A673 (cell line): ENCODE data around the gene NTN1. TPM values are rescaled to one million over a fixed set of nuclear protein-coding genes. Genes with fewer than 3 reads are reported as not detected.

Experiments used
- Bru-seq: library from RNA; stranded (reverse); fragments of 400-500 nt; gene quantifications from one replicate; lab custom pipeline; 2021; lab: Mats Ljungman, UMichigan
- BruChase-seq, 2 experiments: library from RNA; stranded (reverse); fragments of 400-500 nt; gene quantifications; one replicate each; lab custom pipeline; 2021; lab: Mats Ljungman, UMichigan
- BruUV-seq: library from RNA; stranded (reverse); fragments of 400-500 nt; replicated peaks from 2 replicates; lab custom pipeline; 2021; lab: Mats Ljungman, UMichigan
- CTCF ChIA-PET: fragments of 300-600 bp; sonication (Branson Sonifier 250); formaldehyde crosslinking; loops from one replicate; lab custom pipeline; 2022; ENCODE audit warnings: antibody characterized with exemption; lab: Charles Lee
- POLR2A ChIA-PET: fragments of 300-600 bp; sonication (Branson Sonifier 250); formaldehyde crosslinking; loops from one replicate; lab custom pipeline; 2022; ENCODE audit warnings: antibody characterized with exemption; ENCODE audit not compliant: low non-redundant PET; lab: Charles Lee
- DNase-seq: peaks from one replicate; pipeline ENCODE4 v3.0.0-alpha.2; 2015; ENCODE audit warnings: low spot score
- H3K27ac ChIP-seq: fragments of 200-600 bp; sonication (generic); 2 replicates; pipeline ENCODE4 v1.5.1; 2016; ENCODE audit warnings: mixed run types, low read depth, mild to moderate bottlenecking, mixed read lengths, antibody characterized with exemption, low read length; ENCODE audit not compliant: poor library complexity, severe bottlenecking
- H3K27me3 ChIP-seq: fragments of 200-600 bp; sonication (generic); replicated peaks from 2 replicates; pipeline ENCODE4 v1.6.1; 2017; ENCODE audit warnings: mixed run types, low read depth, mild to moderate bottlenecking, mixed read lengths, antibody characterized with exemption, low read length; ENCODE audit not compliant: insufficient read depth, poor library complexity
- H3K36me3 ChIP-seq: fragments of 200-600 bp; sonication (generic); 2 replicates; pipeline ENCODE4 v1.6.1; 2016; ENCODE audit warnings: mixed run types, mild to moderate bottlenecking, mixed read lengths, antibody characterized with exemption, low read length; ENCODE audit not compliant: insufficient read depth, poor library complexity, severe bottlenecking
- H3K4me1 ChIP-seq: fragments of 200-600 bp; sonication (generic); 2 replicates; pipeline ENCODE4 v1.6.1; 2017; ENCODE audit warnings: mixed run types, mild to moderate bottlenecking, mixed read lengths, antibody characterized with exemption, low read length; ENCODE audit not compliant: insufficient read depth, poor library complexity, severe bottlenecking
- H3K4me3 ChIP-seq: fragments of 200-600 bp; sonication (generic); 2 replicates; pipeline ENCODE4 v1.5.1; 2016; ENCODE audit warnings: low read depth, mixed run types, mild to moderate bottlenecking, mixed read lengths, low read length; ENCODE audit not compliant: poor library complexity, severe bottlenecking
- H3K9me3 ChIP-seq: fragments of 200-600 bp; sonication (generic); 2 replicates; pipeline ENCODE4 v1.6.1; 2016; ENCODE audit warnings: mixed run types, low read depth, mild to moderate bottlenecking, mixed read lengths, antibody characterized with exemption, low read length; ENCODE audit not compliant: poor library complexity, severe bottlenecking
- CTCF ChIP-seq: fragments of 300-800, 200-600 bp; sonication (generic); conservative IDR thresholded peaks from 2 replicates; pipeline ENCODE4 v1.5.1; 2017; ENCODE audit warnings: low read depth, mild to moderate bottlenecking, antibody characterized with exemption, low read length, moderate library complexity, mixed read lengths
- EZH2 ChIP-seq: fragments of 200-600 bp; sonication (generic); IDR thresholded peaks from 2 replicates; pipeline ENCODE4 v1.6.1; 2017; ENCODE audit warnings: borderline replicate concordance, low read depth, mild to moderate bottlenecking, mixed read lengths, antibody characterized with exemption, low read length; ENCODE audit not compliant: poor library complexity, severe bottlenecking
- intact Hi-C: fragments of 100-400 bp; cut with micrococcal nuclease; formaldehyde crosslinking; loops from one replicate; pipeline ENCODE4 v1.10.0; 2022; ENCODE audit not compliant: unreplicated experiment
- long read RNA-seq: library from polyadenylated mRNA; stranded (forward); transcript quantifications from one replicate; pipeline ENCODE4 v2.0.0, GENCODE V29; 2022
- total RNA-seq: library from RNA; stranded (reverse); gene quantifications from 2 replicates; pipeline ENCODE4 v1.2.3, GENCODE V29; 2021

Gene NTN1
- total RNA-seq (4.3 TPM in 2 replicates), Bru-seq, nascent RNA (percentile 40 among the genes with signal in this experiment), BruChase-seq, experiment 1, labeled RNA remaining after a 2-hour chase (percentile 42 among the genes with signal in this experiment), BruChase-seq, experiment 2, labeled RNA remaining after a 6-hour chase (percentile 50 among the genes with signal in this experiment)
- long read RNA-seq, partial matches to known transcripts = 1 of 2 reads
- long read RNA-seq, other reads (novel, unspliced or antisense) = 1 of 2 reads

- CTCF ChIA-PET = interaction anchor here (0.6 kb wide), 1 partner anchor 507 kb away, joined by 3 read pairs; no protein-coding TSS in a partner anchor
- Histone ChIP-seq H3K4me1 (peaks cover 3% of the 10 kb centered on the region), H3K27me3 (peaks cover 65% of the 10 kb centered on the region), H3K27ac (no peak within 1 kb of the TSS), H3K9me3 (no peaks in the 10 kb centered on the region), H3K4me3 (peak within 1 kb of the TSS; percentile 53), H3K36me3 (no peaks in the 10 kb centered on the region)
- no peak for TF ChIP-seq CTCF
- TF ChIP-seq EZH2 = no peak
- intact Hi-C loops = no loop called here
- BruUV-seq = no TSS peak
- DNase-seq = peak; percentile 61
- POLR2A ChIA-PET = no interaction called here
Measured at GRCh38 chr17:9021158-9021991, at the start of gene NTN1. Gene NTN1 (plus strand): TSS chr17:9021510. CDS start chr17:9022374, 864 bp downstream.

GRCh38 chr17:8975091-8975725, 46.1 kb upstream of the NTN1 start:
- intact Hi-C loops = no loop called here
- no peak for DNase-seq
- H3K4me3 ChIP-seq = no peak overlapping the region
- H3K4me1 ChIP-seq = no peaks in the 10 kb centered on the region
- H3K27me3 ChIP-seq = no peaks in the 10 kb centered on the region
- H3K27ac ChIP-seq = no peak overlapping the region
- no peaks in the 10 kb centered on the region for H3K36me3 ChIP-seq
- H3K9me3 ChIP-seq = no peaks in the 10 kb centered on the region
- CTCF ChIA-PET = no interaction called here
- no TSS peak for BruUV-seq
- TF ChIP-seq CTCF (no peak), EZH2 (no peak)
- POLR2A ChIA-PET = no interaction called here

GRCh38 chr17:8976638-8977037, 44.7 kb upstream of the NTN1 start:
- Histone ChIP-seq H3K9me3 (no peaks in the 10 kb centered on the region), H3K27ac (no peak overlapping the region), H3K36me3 (no peaks in the 10 kb centered on the region), H3K4me3 (no peak overlapping the region), H3K27me3 (no peaks in the 10 kb centered on the region), H3K4me1 (no peaks in the 10 kb centered on the region)
- CTCF ChIA-PET = no interaction called here
- TF ChIP-seq EZH2 = no peak
- no peak for TF ChIP-seq CTCF
- intact Hi-C loops = no loop called here
- POLR2A ChIA-PET = no interaction called here
- BruUV-seq = no TSS peak
- DNase-seq = no peak
